K562 (cell line): ENCODE data around the gene URM1. TPM values are rescaled to one million over a fixed set of nuclear protein-coding genes. Genes with fewer than 3 reads are reported as not detected.

Source experiments
- CBFA2T3 ChIP-seq: fragments of 450-650 bp; IDR thresholded peaks from 2 replicates; pipeline ENCODE4 v1.6.1; 2017
- CBFB ChIP-seq: sonication (generic); formaldehyde crosslinking; IDR thresholded peaks from 2 replicates; pipeline ENCODE4 v1.4.0; 2020; ENCODE audit warnings: mild to moderate bottlenecking, missing genetic modification reagents
- HNRNPL ChIP-seq: fragments of 200-400 bp; formaldehyde crosslinking; IDR thresholded peaks from 2 replicates; pipeline ENCODE4 v1.6.1; 2017; ENCODE audit warnings: low read depth, mild to moderate bottlenecking, low read length
- KDM2B ChIP-seq: fragments of 250-450 bp; sonication (Bioruptor Pico); IDR thresholded peaks from 2 replicates; pipeline ENCODE4 v1.8.0; 2021; ENCODE audit warnings: mild to moderate bottlenecking, moderate library complexity
- KDM5B ChIP-seq: fragments of 200-600 bp; sonication (generic); IDR thresholded peaks from 2 replicates; pipeline ENCODE4 v1.6.1; 2012; ENCODE audit warnings: low read depth, mild to moderate bottlenecking, moderate library complexity, low read length, control low read depth, inconsistent platforms; ENCODE audit not compliant: insufficient replicate concordance
- KLF16 ChIP-seq: IDR thresholded peaks from 2 replicates; pipeline ENCODE4 v1.6.1; 2016; ENCODE audit warnings: antibody characterized with exemption
- MEF2A ChIP-seq: IDR thresholded peaks from 2 replicates; pipeline ENCODE4 v1.6.1; 2011; ENCODE audit warnings: low read depth, mild to moderate bottlenecking, low read length, moderate library complexity; ENCODE audit not compliant: control insufficient read depth
- NRF1 ChIP-seq, 2 experiments: fragments of 450-650 bp; IDR thresholded peaks in 1 of 2; conservative IDR thresholded peaks in 1 of 2; 2 replicates each; pipeline ENCODE4 v1.6.1; 2014; ENCODE audit warnings: mild to moderate bottlenecking in 2 of 2
- RBFOX2 ChIP-seq: fragments of 200-400 bp; formaldehyde crosslinking; IDR thresholded peaks from 2 replicates; pipeline ENCODE4 v1.6.1; 2017; ENCODE audit warnings: low read depth, mild to moderate bottlenecking, low read length, moderate library complexity
- RFX5 ChIP-seq: IDR thresholded peaks from 2 replicates; pipeline ENCODE4 v1.6.1; 2011; ENCODE audit warnings: low read depth, mild to moderate bottlenecking, improper control_type of control experiment, low read length
- TBL1XR1 ChIP-seq, 2 experiments: IDR thresholded peaks; 2 replicates each; pipeline ENCODE4 v1.6.1; 2012; ENCODE audit warnings: improper control_type of control experiment in 2 of 2, low read length in 2 of 2, mild to moderate bottlenecking in 1 of 2
- polyA plus RNA-seq, 8 experiments: library from polyadenylated mRNA; depleted of rRNA in 4 of 8; stranded (reverse) in 5 of 8; unstranded in 3 of 8; fragments of >200 nt; fragmentation: Nextera tagmentation in 2 of 8; fragmentation: Illumina TruSeq in 1 of 8; extraction: Ambion mirVana in 2 of 8; extraction: Trizol in 1 of 8; gene quantifications; 2 replicates each; pipeline versions ENCODE4 v1.2.1 to v1.2.3, GENCODE V29; 2011 to 2014; ENCODE audit warnings: inconsistent platforms in 1 of 8, missing spikeins in 1 of 8
- total RNA-seq, 7 experiments: library from RNA; depleted of rRNA in 6 of 7; stranded (reverse); fragments of >200 nt in 6 of 7; fragmentation: Illumina TruSeq in 2 of 7; extraction: Trizol in 2 of 7; gene quantifications; 2 replicates each; pipeline versions ENCODE4 v1.2.1 to v1.2.3, GENCODE V29; 2011 to 2021; ENCODE audit warnings: low replicate concordance in 1 of 7
- TF ChIP-seq, protein P1 (sequence below): fragments of 250-450 bp; sonication (Bioruptor Pico); IDR thresholded peaks from 2 replicates; pipeline ENCODE4 v1.5.0; 2021
- TF ChIP-seq, protein P2 (sequence below): fragments of 150-350 bp; IDR thresholded peaks from 2 replicates; pipeline ENCODE4 v1.6.1; 2014; ENCODE audit warnings: low read depth, mild to moderate bottlenecking, low read length, borderline replicate concordance
- TF ChIP-seq, protein P3 (sequence below): sonication (generic); formaldehyde crosslinking; IDR thresholded peaks from 2 replicates; pipeline ENCODE4 v1.4.0; 2020; ENCODE audit warnings: mild to moderate bottlenecking, missing genetic modification reagents
- TF ChIP-seq, protein P4 (sequence below), 2 experiments: IDR thresholded peaks in 1 of 2; conservative IDR thresholded peaks in 1 of 2; 2 replicates each; pipeline ENCODE4 v1.6.1; 2016; ENCODE audit warnings: low read depth in 2 of 2, mild to moderate bottlenecking in 1 of 2, missing compliant biosample characterization in 1 of 2, missing genetic modification characterization in 1 of 2, moderate library complexity in 1 of 2

URM1 gene
- total and polyA plus RNA-seq, 9 of the 15 experiments (the other 6 are each of a cell fraction or from before 2014, with no cell fraction given) = 10.1 to 88.9 (median 53.3) TPM

DNA sequence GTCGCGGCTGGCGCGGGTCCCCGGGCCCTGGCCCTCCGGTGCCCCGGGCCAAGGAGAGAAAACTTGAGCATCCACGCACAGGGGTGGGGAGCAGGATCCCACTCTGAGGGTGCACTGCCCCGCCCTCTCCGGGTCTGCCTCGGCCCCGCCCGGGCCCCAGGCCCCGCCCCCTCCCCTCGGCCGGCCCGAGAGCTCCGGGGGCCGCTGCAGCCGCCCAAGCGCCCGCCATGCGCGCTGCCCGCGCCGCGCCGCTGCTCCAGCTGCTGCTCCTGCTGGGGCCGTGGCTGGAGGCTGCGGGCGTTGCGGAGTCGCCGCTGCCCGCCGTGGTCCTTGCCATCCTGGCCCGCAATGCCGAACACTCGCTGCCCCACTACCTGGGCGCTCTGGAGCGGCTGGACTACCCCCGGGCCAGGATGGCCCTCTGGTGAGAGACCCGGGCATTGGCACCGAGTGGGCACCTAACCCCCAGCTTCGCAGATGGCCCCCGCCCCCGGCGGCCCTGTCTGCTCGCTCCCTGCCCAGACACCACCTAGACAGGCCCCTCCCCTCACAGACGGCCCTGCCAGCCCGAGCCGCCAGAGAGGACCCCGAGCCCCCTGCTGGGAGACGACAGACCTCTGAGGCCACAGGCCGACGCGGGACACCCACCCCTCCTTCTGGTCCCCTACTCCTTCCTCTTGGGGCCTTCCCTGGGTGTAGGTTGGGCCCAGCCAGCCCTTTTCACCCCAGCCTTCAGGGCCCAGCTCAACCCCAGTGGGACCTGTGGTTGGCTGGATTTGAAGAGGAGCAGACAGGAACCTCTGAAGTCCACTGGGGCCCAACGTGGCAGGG lies 49.7 kb downstream of the URM1 start, which contains the start of gene CERCAM (continued):
- TF ChIP-seq KLF16 (no peak), HNRNPL (peak; percentile 88), KDM5B (peak; percentile 34), TBL1XR1 (IDR thresholded peaks at IDR 0.05; ENCODE audit: low read length in 2 of 2) (no peak), CBFB (CRISPR knock-in tag) (peak; percentile 23; the same call in 1 of the 2 replicates), KDM2B (CRISPR knock-in tag) (0 out of 2 replicates have a peak, but pooled peaks have one; percentile 23), RBFOX2 (peak; percentile 49; the same call in 1 of the 2 replicates), RFX5 (no peak), CBFA2T3 (no peak), NRF1 (conservative IDR thresholded peaks at IDR 0.05 in 1 of 2, IDR thresholded peaks at IDR 0.05 in 1 of 2) (peak in 1 of 2 experiments; percentile 26; a peak in 2 of 4 replicates), MEF2A (no peak)
- TF ChIP-seq, protein P1, sequence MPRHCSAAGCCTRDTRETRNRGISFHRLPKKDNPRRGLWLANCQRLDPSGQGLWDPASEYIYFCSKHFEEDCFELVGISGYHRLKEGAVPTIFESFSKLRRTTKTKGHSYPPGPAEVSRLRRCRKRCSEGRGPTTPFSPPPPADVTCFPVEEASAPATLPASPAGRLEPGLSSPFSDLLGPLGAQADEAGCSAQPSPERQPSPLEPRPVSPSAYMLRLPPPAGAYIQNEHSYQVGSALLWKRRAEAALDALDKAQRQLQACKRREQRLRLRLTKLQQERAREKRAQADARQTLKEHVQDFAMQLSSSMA (CRISPR knock-in tag) = no peak
- TF ChIP-seq, protein P2, sequence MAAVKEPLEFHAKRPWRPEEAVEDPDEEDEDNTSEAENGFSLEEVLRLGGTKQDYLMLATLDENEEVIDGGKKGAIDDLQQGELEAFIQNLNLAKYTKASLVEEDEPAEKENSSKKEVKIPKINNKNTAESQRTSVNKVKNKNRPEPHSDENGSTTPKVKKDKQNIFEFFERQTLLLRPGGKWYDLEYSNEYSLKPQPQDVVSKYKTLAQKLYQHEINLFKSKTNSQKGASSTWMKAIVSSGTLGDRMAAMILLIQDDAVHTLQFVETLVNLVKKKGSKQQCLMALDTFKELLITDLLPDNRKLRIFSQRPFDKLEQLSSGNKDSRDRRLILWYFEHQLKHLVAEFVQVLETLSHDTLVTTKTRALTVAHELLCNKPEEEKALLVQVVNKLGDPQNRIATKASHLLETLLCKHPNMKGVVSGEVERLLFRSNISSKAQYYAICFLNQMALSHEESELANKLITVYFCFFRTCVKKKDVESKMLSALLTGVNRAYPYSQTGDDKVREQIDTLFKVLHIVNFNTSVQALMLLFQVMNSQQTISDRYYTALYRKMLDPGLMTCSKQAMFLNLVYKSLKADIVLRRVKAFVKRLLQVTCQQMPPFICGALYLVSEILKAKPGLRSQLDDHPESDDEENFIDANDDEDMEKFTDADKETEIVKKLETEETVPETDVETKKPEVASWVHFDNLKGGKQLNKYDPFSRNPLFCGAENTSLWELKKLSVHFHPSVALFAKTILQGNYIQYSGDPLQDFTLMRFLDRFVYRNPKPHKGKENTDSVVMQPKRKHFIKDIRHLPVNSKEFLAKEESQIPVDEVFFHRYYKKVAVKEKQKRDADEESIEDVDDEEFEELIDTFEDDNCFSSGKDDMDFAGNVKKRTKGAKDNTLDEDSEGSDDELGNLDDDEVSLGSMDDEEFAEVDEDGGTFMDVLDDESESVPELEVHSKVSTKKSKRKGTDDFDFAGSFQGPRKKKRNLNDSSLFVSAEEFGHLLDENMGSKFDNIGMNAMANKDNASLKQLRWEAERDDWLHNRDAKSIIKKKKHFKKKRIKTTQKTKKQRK = no peak
- TF ChIP-seq, protein P3, sequence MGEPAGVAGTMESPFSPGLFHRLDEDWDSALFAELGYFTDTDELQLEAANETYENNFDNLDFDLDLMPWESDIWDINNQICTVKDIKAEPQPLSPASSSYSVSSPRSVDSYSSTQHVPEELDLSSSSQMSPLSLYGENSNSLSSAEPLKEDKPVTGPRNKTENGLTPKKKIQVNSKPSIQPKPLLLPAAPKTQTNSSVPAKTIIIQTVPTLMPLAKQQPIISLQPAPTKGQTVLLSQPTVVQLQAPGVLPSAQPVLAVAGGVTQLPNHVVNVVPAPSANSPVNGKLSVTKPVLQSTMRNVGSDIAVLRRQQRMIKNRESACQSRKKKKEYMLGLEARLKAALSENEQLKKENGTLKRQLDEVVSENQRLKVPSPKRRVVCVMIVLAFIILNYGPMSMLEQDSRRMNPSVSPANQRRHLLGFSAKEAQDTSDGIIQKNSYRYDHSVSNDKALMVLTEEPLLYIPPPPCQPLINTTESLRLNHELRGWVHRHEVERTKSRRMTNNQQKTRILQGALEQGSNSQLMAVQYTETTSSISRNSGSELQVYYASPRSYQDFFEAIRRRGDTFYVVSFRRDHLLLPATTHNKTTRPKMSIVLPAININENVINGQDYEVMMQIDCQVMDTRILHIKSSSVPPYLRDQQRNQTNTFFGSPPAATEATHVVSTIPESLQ (CRISPR knock-in tag) = no peak
- TF ChIP-seq, protein P4, sequence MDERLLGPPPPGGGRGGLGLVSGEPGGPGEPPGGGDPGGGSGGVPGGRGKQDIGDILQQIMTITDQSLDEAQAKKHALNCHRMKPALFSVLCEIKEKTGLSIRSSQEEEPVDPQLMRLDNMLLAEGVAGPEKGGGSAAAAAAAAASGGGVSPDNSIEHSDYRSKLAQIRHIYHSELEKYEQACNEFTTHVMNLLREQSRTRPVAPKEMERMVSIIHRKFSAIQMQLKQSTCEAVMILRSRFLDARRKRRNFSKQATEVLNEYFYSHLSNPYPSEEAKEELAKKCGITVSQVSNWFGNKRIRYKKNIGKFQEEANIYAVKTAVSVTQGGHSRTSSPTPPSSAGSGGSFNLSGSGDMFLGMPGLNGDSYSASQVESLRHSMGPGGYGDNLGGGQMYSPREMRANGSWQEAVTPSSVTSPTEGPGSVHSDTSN (CRISPR knock-in tag; IDR thresholded peaks at IDR 0.05; ENCODE audit: low read depth) = no peak
- TF ChIP-seq, protein P4 (tag; conservative IDR thresholded peaks at IDR 0.05; ENCODE audit: low read depth) = no peak
